ENCODE results near the gene GPR180. TPM values are rescaled to one million over a fixed set of nuclear protein-coding genes. Genes with fewer than 3 reads are reported as not detected.
"Not testable (repeated sequence)": the region's sequence is repeated elsewhere in the genome, so short reads cannot be mapped to it uniquely, and the experiment has no call there.

Gene GPR180
- total RNA-seq, 1 donor from 2014 or later: 6.5 TPM

- peaks cover 19% of the 10 kb centered on the region for H3K4me1 Mint-ChIP-seq (ENCODE audit: unreplicated experiment)
- H3K36me3 Mint-ChIP-seq (ENCODE audit: unreplicated experiment): peaks cover 21% of the 10 kb centered on the region
- no peak for TF ChIP-seq CTCF (IDR thresholded peaks at IDR 0.05)
- no peak overlapping the region for H3K4me3 Mint-ChIP-seq (ENCODE audit: unreplicated experiment)
- H3K9me3 Mint-ChIP-seq (ENCODE audit: unreplicated experiment): no peaks in the 10 kb centered on the region
- no peak for DNase-seq (ENCODE audit: extremely low spot score, unreplicated experiment)
- no peak overlapping the region for H3K27ac Mint-ChIP-seq (ENCODE audit: unreplicated experiment)
- H3K27me3 Mint-ChIP-seq (ENCODE audit: unreplicated experiment): no peaks in the 10 kb centered on the region
Measured at GRCh38 chr13:94636942-94637578, 35.4 kb downstream of the GPR180 start.

DNA sequence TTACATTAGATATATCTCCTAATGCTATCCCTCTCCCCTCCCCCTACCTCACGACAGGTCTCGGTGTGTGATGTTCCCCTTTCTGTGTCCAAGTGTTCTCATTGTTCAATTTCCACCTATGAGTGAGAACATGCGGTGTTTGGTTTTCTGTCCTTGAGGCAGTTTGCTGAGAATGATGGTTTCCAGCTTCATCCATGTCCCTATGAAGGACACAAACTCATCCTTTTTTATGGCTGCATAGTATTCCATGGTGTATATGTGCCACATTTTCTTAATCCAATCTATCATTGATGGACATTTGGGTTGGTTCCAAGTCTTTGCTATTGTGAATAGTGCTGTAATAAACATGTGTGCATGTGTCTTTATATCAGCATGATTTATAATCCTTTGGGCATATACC is 36.0 kb downstream of the GPR180 start:
- not testable (repeated sequence) for H3K27ac Mint-ChIP-seq (ENCODE audit: unreplicated experiment); H3K4me3 Mint-ChIP-seq (ENCODE audit: unreplicated experiment); H3K27me3 Mint-ChIP-seq (ENCODE audit: unreplicated experiment); DNase-seq (ENCODE audit: extremely low spot score, unreplicated experiment); H3K9me3 Mint-ChIP-seq (ENCODE audit: unreplicated experiment)
- peaks cover 24% of the 10 kb centered on the region for H3K4me1 Mint-ChIP-seq (ENCODE audit: unreplicated experiment)
- H3K36me3 Mint-ChIP-seq (ENCODE audit: unreplicated experiment): peaks cover 16% of the 10 kb centered on the region

DNA sequence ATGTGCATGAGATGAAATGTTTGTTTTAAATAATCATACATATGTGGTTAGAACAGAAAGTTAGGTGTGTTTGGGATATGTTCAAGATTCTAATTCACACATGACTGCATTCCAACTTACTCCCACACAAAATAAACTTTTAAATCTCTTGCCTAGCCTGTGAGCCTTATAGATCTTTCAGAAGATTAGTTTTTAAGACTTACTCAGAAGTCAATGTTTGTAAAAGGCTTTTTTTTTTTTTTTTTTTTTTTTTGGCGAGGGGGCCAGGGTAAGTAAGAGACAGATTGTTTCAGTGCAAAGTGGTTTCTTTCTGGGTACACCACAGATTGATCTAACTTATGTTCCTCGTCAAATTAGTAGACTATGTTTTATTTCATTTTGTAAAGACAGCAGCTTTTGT is 39.1 kb downstream of the GPR180 start:
- no peak overlapping the region for H3K4me3 Mint-ChIP-seq (ENCODE audit: unreplicated experiment)

GRCh38 chr13:94641409-94641941 is 39.8 kb downstream of the GPR180 start:
- no peak for DNase-seq (ENCODE audit: extremely low spot score, unreplicated experiment)
- Mint-ChIP-seq H3K36me3 (ENCODE audit: unreplicated experiment) (peaks cover 2% of the 10 kb centered on the region), H3K4me3 (ENCODE audit: unreplicated experiment) (peak overlapping the region; percentile 49), H3K9me3 (ENCODE audit: unreplicated experiment) (no peaks in the 10 kb centered on the region), H3K27ac (ENCODE audit: unreplicated experiment) (peak overlapping the region; percentile 91), H3K27me3 (ENCODE audit: unreplicated experiment) (no peaks in the 10 kb centered on the region), H3K4me1 (ENCODE audit: unreplicated experiment) (peaks cover 24% of the 10 kb centered on the region)
- TF ChIP-seq CTCF (IDR thresholded peaks at IDR 0.05): no peak

More for the DNA sequence above, 39.1 kb downstream of the GPR180 start:
- DNase-seq (ENCODE audit: extremely low spot score, unreplicated experiment): no peak
- Mint-ChIP-seq H3K27me3 (ENCODE audit: unreplicated experiment) (no peaks in the 10 kb centered on the region), H3K4me1 (ENCODE audit: unreplicated experiment) (peaks cover 24% of the 10 kb centered on the region), H3K27ac (ENCODE audit: unreplicated experiment) (peak overlapping the region; percentile 91), H3K36me3 (ENCODE audit: unreplicated experiment) (peaks cover 2% of the 10 kb centered on the region), H3K9me3 (ENCODE audit: unreplicated experiment) (no peaks in the 10 kb centered on the region)
- TF ChIP-seq CTCF (IDR thresholded peaks at IDR 0.05): no peak

- H3K9me3 Mint-ChIP-seq (ENCODE audit: unreplicated experiment): no peaks in the 10 kb centered on the region
- no peaks in the 10 kb centered on the region for H3K36me3 Mint-ChIP-seq (ENCODE audit: unreplicated experiment)
- no peak overlapping the region for H3K27ac Mint-ChIP-seq (ENCODE audit: unreplicated experiment)
- DNase-seq (ENCODE audit: extremely low spot score, unreplicated experiment): no peak
- H3K4me3 Mint-ChIP-seq (ENCODE audit: unreplicated experiment): no peak overlapping the region
- no peaks in the 10 kb centered on the region for H3K27me3 Mint-ChIP-seq (ENCODE audit: unreplicated experiment)
- no peak for TF ChIP-seq CTCF (IDR thresholded peaks at IDR 0.05)
- H3K4me1 Mint-ChIP-seq (ENCODE audit: unreplicated experiment): peaks cover 6% of the 10 kb centered on the region
Measured at GRCh38 chr13:94646904-94647303, 45.2 kb downstream of the GPR180 start.
